WTC11 (cell line): Measurements from ENCODE around the gene NCAPD2. TPM values are rescaled to one million over a fixed set of nuclear protein-coding genes. Genes with fewer than 3 reads are reported as not detected.

Experiments used
- ATAC-seq: fragments of 200-7000 bp; cut with Tn5 transposase; 2 replicates; pipeline ENCODE4 v1.10.0; 2021; ENCODE audit warnings: mild to moderate bottlenecking, moderate library complexity
- CTCF ChIA-PET: fragments of 300-600 bp; sonication (Branson Sonifier 250); formaldehyde crosslinking; loops from one replicate; lab custom pipeline; 2021; ENCODE audit warnings: antibody characterized with exemption; lab: Charles Lee
- POLR2A ChIA-PET: fragments of 350-600 bp; sonication (Branson Sonifier 250); formaldehyde crosslinking; loops from one replicate; lab custom pipeline; 2021; ENCODE audit warnings: antibody characterized with exemption; lab: Charles Lee
- DNase-seq: peaks from one replicate; pipeline ENCODE4 v3.0.0; 2021; ENCODE audit warnings: low spot score
- H3K27ac Mint-ChIP-seq: 2 replicates; pipeline ENCODE4 v1.8.0; 2021; ENCODE audit warnings: mixed read lengths
- H3K27me3 Mint-ChIP-seq: 2 replicates; pipeline ENCODE4 v1.8.0; 2021; ENCODE audit warnings: low read depth, mild to moderate bottlenecking, moderate library complexity, mixed read lengths
- H3K36me3 Mint-ChIP-seq: 2 replicates; pipeline ENCODE4 v1.8.0; 2021; ENCODE audit warnings: mixed read lengths
- H3K4me1 Mint-ChIP-seq: 2 replicates; pipeline ENCODE4 v1.8.0; 2022; ENCODE audit warnings: mixed read lengths
- H3K4me3 Mint-ChIP-seq: 2 replicates; pipeline ENCODE4 v1.8.0; 2021; ENCODE audit warnings: mild to moderate bottlenecking, moderate library complexity, mixed read lengths
- H3K9me3 Mint-ChIP-seq: 2 replicates; pipeline ENCODE4 v1.8.0; 2021; ENCODE audit warnings: mixed read lengths
- AR ChIP-seq: fragments of 250-450 bp; sonication (Bioruptor Pico); IDR thresholded peaks from 2 replicates; pipeline ENCODE4 v1.9.0; 2021; ENCODE audit warnings: mild to moderate bottlenecking
- CREB1 ChIP-seq: sonication (generic); formaldehyde crosslinking; IDR thresholded peaks from 2 replicates; pipeline ENCODE4 v1.8.0; 2023; ENCODE audit warnings: mild to moderate bottlenecking, missing genetic modification reagents
- CTCF ChIP-seq: fragments of 200-600 bp; IDR thresholded peaks from 2 replicates; pipeline ENCODE4 v1.8.0; 2022; ENCODE audit warnings: antibody characterized with exemption
- ESRRA ChIP-seq: sonication (generic); formaldehyde crosslinking; IDR thresholded peaks from 2 replicates; pipeline ENCODE4 v1.8.1; 2022; ENCODE audit warnings: mild to moderate bottlenecking, missing genetic modification reagents, borderline replicate concordance
- FOXK1 ChIP-seq: sonication (generic); formaldehyde crosslinking; IDR thresholded peaks from 2 replicates; pipeline ENCODE4 v1.8.0; 2022; ENCODE audit warnings: mild to moderate bottlenecking, moderate library complexity, missing genetic modification reagents
- FOXP4 ChIP-seq: sonication (generic); formaldehyde crosslinking; IDR thresholded peaks from 2 replicates; pipeline ENCODE4 v1.8.0; 2022; ENCODE audit warnings: mild to moderate bottlenecking, missing genetic modification reagents
- HMGA2 ChIP-seq: fragments of 250-450 bp; sonication (Bioruptor Pico); IDR thresholded peaks from 2 replicates; pipeline ENCODE4 v1.4.0; 2021; ENCODE audit warnings: mild to moderate bottlenecking, moderate library complexity
- MYBL2 ChIP-seq: sonication (generic); formaldehyde crosslinking; IDR thresholded peaks from 2 replicates; pipeline ENCODE4 v1.8.1; 2023; ENCODE audit warnings: mild to moderate bottlenecking, moderate library complexity, missing genetic modification reagents
- NFYB ChIP-seq: sonication (generic); formaldehyde crosslinking; conservative IDR thresholded peaks from 2 replicates; pipeline ENCODE4 v1.8.0; 2022; ENCODE audit warnings: low read depth, missing genetic modification reagents
- NR1H2 ChIP-seq: sonication (generic); formaldehyde crosslinking; IDR thresholded peaks from 2 replicates; pipeline ENCODE4 v1.9.0; 2021; ENCODE audit warnings: mild to moderate bottlenecking, moderate library complexity, missing genetic modification reagents
- NR2C2 ChIP-seq: sonication (generic); formaldehyde crosslinking; IDR thresholded peaks from 2 replicates; pipeline ENCODE4 v1.8.0; 2022; ENCODE audit warnings: mild to moderate bottlenecking, missing genetic modification reagents
- NR3C1 ChIP-seq: sonication (generic); formaldehyde crosslinking; conservative IDR thresholded peaks from 2 replicates; pipeline ENCODE4 v1.8.1; 2023; ENCODE audit warnings: low read depth, mild to moderate bottlenecking, missing genetic modification reagents
- SMAD4 ChIP-seq: sonication (generic); formaldehyde crosslinking; IDR thresholded peaks from 2 replicates; pipeline ENCODE4 v1.8.0; 2022; ENCODE audit warnings: mild to moderate bottlenecking, missing genetic modification reagents
- USF1 ChIP-seq: sonication (generic); formaldehyde crosslinking; IDR thresholded peaks from 2 replicates; pipeline ENCODE4 v1.8.0; 2022; ENCODE audit warnings: mild to moderate bottlenecking, missing genetic modification reagents
- ZBTB43 ChIP-seq: sonication (generic); formaldehyde crosslinking; IDR thresholded peaks from 2 replicates; pipeline ENCODE4 v1.8.1; 2023; ENCODE audit warnings: mild to moderate bottlenecking, missing genetic modification reagents
- ZNF121 ChIP-seq: sonication (generic); formaldehyde crosslinking; IDR thresholded peaks from 2 replicates; pipeline ENCODE4 v1.8.0; 2023; ENCODE audit warnings: missing genetic modification reagents
- ZNF219 ChIP-seq: sonication (generic); formaldehyde crosslinking; IDR thresholded peaks from 2 replicates; pipeline ENCODE4 v1.8.0; 2023; ENCODE audit warnings: missing genetic modification reagents, mild to moderate bottlenecking, borderline replicate concordance
- total RNA-seq: library from RNA; stranded (reverse); gene quantifications from 3 replicates; pipeline ENCODE4 v1.2.3, GENCODE V29; 2021
- TF ChIP-seq, protein P1 (sequence below): sonication (generic); formaldehyde crosslinking; IDR thresholded peaks from 2 replicates; pipeline ENCODE4 v1.8.1; 2022; ENCODE audit warnings: mild to moderate bottlenecking, missing genetic modification reagents, moderate library complexity, borderline replicate concordance

Gene NCAPD2
- total RNA-seq, 1 experiment from 2014 or later: 141 TPM

GRCh38 chr12:6457220-6457945, 36.5 kb upstream of the NCAPD2 start:
- POLR2A ChIA-PET: interaction anchor here (1.0 kb wide), 1 partner anchor 19 kb away, joined by 3 read pairs; no protein-coding TSS in a partner anchor
- Mint-ChIP-seq H3K36me3 (peaks cover 21% of the 10 kb centered on the region), H3K9me3 (no peaks in the 10 kb centered on the region), H3K27ac (no peak overlapping the region), H3K27me3 (no peaks in the 10 kb centered on the region), H3K4me1 (peaks cover 15% of the 10 kb centered on the region), H3K4me3 (no peak overlapping the region)
- CTCF ChIA-PET: interaction anchor here (0.6 to 1.4 kb wide), 5 partner anchors 8 to 383 kb away, joined by 4 to 11 read pairs (median 4); no protein-coding TSS in a partner anchor
- DNase-seq (peak; percentile 4), ATAC-seq (no peak)
- TF ChIP-seq MYBL2 (CRISPR knock-in tag): no peak
- TF ChIP-seq NFYB: no peak
- TF ChIP-seq, protein P1, sequence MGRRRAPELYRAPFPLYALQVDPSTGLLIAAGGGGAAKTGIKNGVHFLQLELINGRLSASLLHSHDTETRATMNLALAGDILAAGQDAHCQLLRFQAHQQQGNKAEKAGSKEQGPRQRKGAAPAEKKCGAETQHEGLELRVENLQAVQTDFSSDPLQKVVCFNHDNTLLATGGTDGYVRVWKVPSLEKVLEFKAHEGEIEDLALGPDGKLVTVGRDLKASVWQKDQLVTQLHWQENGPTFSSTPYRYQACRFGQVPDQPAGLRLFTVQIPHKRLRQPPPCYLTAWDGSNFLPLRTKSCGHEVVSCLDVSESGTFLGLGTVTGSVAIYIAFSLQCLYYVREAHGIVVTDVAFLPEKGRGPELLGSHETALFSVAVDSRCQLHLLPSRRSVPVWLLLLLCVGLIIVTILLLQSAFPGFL: no peak
- TF ChIP-seq USF1 (CRISPR knock-in tag): no peak

- no peak for ATAC-seq
- Mint-ChIP-seq H3K36me3 (peaks cover 26% of the 10 kb centered on the region), H3K27ac (no peak overlapping the region), H3K9me3 (no peaks in the 10 kb centered on the region), H3K4me1 (peaks cover 4% of the 10 kb centered on the region), H3K27me3 (no peaks in the 10 kb centered on the region), H3K4me3 (no peak overlapping the region)
- ChIA-PET CTCF (interaction anchor here (1.1 to 1.6 kb wide), 3 partner anchors 35 to 135 kb away, joined by 3 to 5 read pairs (median 3); no protein-coding TSS in a partner anchor), POLR2A (no interaction called here)
- DNase-seq: no peak
- no peak for TF ChIP-seq NR1H2 (CRISPR knock-in tag)
- TF ChIP-seq CREB1 (CRISPR knock-in tag): no peak
- TF ChIP-seq ZNF219: no peak
These were observed 35.5 kb upstream of the NCAPD2 start for GRCh38 chr12:6458281-6459003.

- Mint-ChIP-seq H3K27me3 (no peaks in the 10 kb centered on the region), H3K27ac (no peak overlapping the region), H3K4me3 (no peak overlapping the region), H3K9me3 (no peaks in the 10 kb centered on the region), H3K4me1 (0 out of 2 replicates have a peak, but pooled peaks cover 2% of the 10 kb centered on the region)
- no peak for ATAC-seq
- ChIA-PET POLR2A (no interaction called here), CTCF (interaction anchor here (1.1 to 1.6 kb wide), 3 partner anchors 35 to 136 kb away, joined by 3 to 5 read pairs (median 3); no protein-coding TSS in a partner anchor)
- TF ChIP-seq FOXP4 (no peak), ESRRA (CRISPR knock-in tag) (no peak), AR (CRISPR knock-in tag) (no peak), ZNF121 (CRISPR knock-in tag) (no peak), NR3C1 (CRISPR knock-in tag) (no peak), CTCF (no peak), FOXK1 (CRISPR knock-in tag) (no peak), HMGA2 (no peak), SMAD4 (CRISPR knock-in tag) (no peak), ZBTB43 (CRISPR knock-in tag) (no peak), NR2C2 (no peak)
- TF ChIP-seq, all 79 proteins: peak for 0
- H3K36me3 Mint-ChIP-seq: peaks cover 29% of the 10 kb centered on the region
- no peak for DNase-seq
These were observed 34.9 kb upstream of the NCAPD2 start for GRCh38 chr12:6459004-6459337.
